T-helper 22 cell (primary cell): ENCODE data around the gene GPR15.
A peak's percentile ranks its signal among the peaks of the same experiment; 100 is the strongest.

Source experiments
- DNase-seq: peaks from one replicate; pipeline ENCODE4 v3.0.0-alpha.2; 2020; ENCODE audit warnings: low read depth

GPR15 gene

GRCh38 chr3:98531622-98532274 is at the start of gene GPR15:
GPR15 (plus strand) TSS chr3:98531978; CDS start chr3:98532034, 56 bp downstream.
- DNase-seq = no peak

DNA sequence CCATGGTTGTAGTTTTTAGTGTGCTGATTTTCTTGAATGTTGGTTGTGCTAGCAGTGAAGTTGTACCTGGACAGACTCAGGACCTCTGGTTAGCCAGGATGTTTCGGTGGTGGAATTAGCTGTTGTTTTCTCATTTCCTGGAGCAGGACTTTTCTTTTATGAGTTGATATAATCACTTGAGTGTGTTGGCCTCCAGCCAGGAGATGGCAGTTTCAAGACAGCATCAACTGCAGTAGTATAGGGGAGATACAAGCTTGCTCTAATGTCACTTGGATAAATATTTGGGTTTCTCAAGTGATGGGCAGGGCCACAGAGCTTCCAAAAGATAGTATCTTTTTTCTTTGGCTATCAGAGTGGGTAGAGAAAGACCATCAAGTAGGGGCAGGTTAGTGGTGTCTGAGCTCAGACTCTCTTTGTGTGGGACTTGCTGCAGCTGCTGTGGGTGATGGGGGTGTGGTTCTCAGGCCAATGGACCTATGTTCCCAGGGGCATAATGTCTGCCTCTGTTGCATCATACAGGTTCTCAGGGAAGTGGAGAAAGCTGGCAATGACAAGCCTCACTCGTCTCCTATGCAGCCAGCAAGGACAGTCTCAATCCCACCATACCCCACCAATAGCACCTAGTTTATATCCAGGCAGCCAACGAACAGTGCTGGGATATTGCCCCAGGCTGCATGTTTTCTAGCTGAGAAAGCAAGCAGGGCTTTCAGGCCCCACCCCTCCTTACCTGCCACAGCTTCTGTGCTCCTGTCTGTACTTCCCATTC is 48.9 kb upstream of the GPR15 start:
- no peak for DNase-seq

DNA sequence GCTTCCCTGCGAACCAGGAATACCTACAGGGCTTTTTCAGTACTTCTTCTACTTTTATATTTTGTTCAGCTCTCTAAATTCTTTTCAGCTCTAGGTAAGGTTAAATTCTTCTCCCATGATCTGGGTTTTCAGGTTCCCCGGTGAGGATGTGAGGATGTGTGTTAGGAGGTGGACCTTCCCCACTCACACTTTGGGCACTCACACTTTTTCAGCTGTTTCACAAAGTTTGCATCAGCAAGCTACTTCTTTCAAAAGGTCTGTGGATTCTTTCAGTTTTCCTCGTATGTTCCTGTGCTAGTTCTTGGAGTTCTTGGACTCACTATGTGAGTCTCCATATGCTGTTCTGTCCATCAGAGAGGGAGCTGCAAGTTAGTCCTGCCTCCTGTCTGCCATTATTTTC is 48.2 kb upstream of the GPR15 start:
- DNase-seq = no peak

- no peak for DNase-seq
Measured at GRCh38 chr3:98497381-98497780, 34.4 kb upstream of the GPR15 start, which contains the start of gene OR5K2. OR5K2 (plus strand) TSS chr3:98497681; CDS start chr3:98497681, 0 bp downstream.

DNA sequence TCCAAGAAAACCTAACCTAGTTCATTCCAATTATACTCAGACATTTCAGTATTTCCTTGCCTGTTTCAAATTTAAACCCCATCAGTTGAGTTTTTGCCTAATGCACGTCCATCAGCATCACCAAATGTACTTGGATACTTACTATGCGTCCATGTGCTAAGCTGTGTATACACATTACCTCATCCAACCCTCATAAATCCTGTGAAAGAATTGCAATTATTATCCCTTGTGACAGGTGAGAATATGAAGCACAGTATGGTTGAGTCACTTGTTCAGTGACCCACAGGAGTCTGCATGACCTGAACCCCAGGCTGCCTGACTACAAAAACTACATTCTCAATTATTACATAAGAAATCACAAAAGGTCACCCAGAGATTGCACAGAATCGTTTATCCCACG is 31.8 kb upstream of the GPR15 start:
- DNase-seq = no peak

GRCh38 chr3:98501270-98501669 is 30.5 kb upstream of the GPR15 start:
- no peak for DNase-seq

- no peak for DNase-seq
Measured at GRCh38 chr3:98501863-98502576, 29.8 kb upstream of the GPR15 start.

- no peak for DNase-seq
Measured at GRCh38 chr3:98504539-98504938, 27.2 kb upstream of the GPR15 start.

DNA sequence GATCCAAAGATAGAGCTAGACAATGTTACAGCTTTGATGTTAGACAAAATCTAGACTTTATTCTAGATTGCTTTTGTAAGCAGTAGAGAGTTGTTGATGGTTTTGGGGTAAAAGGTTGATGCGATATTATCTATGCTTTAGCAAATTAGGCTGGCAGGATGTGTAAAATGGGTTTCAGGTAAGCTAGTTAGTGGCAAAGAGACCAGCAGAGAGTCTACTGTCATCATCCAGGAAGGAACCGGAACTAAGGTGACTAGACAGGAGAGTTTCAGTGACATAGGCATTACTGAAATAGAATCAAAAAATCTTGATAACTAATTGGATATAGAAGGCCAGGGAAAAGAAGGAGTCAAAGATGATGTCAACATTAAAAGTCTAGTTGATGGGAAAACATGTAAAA is 23.2 kb upstream of the GPR15 start:
- DNase-seq = no peak

- DNase-seq = no peak
Measured at GRCh38 chr3:98512576-98512975, 19.2 kb upstream of the GPR15 start.

DNA sequence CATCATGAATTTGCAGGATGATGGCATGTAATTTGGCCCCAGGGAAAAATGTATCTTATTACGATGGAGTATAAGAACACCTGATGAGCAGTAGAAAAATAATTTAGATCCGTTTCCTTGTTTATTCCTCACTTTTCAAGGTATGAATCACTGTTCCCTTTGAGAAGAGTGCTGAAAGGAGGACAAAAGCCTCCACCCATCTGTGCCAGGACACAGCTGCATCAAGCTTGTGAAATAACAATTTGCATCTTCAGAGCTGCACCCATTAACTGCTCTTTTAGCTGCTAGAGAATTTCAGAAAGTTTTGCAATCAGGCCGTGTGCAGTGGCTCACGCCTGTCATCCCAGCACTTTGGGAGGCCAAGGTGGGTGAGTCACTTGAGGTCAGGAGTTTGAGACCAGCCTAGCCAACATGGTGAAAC is 18.7 kb upstream of the GPR15 start:
- DNase-seq = no peak

DNA sequence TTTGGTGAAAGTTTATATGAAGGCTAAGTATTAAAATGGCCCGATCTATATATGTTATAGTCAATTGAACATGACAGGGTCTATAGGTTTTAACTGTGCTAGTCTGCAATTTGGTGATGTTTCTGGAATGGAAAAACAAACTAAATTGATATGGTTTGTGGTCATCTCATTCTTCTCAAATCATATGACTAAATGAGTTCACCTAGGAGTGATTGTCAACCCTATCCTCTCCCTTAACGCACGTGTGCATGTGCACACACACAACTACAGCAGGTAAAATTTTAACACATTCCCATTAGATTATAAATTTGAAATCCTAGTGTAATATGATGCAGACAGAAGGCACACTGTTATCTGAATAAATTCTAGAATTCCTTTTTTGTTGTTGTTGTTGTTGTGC is 18.0 kb upstream of the GPR15 start:
- no peak for DNase-seq

GRCh38 chr3:98514948-98515347 is 16.8 kb upstream of the GPR15 start:
- DNase-seq = no peak

- no peak for DNase-seq
Measured at GRCh38 chr3:98518816-98519215, 13.0 kb upstream of the GPR15 start.

- no peak for DNase-seq
Measured at GRCh38 chr3:98519351-98519750, 12.4 kb upstream of the GPR15 start.

DNA sequence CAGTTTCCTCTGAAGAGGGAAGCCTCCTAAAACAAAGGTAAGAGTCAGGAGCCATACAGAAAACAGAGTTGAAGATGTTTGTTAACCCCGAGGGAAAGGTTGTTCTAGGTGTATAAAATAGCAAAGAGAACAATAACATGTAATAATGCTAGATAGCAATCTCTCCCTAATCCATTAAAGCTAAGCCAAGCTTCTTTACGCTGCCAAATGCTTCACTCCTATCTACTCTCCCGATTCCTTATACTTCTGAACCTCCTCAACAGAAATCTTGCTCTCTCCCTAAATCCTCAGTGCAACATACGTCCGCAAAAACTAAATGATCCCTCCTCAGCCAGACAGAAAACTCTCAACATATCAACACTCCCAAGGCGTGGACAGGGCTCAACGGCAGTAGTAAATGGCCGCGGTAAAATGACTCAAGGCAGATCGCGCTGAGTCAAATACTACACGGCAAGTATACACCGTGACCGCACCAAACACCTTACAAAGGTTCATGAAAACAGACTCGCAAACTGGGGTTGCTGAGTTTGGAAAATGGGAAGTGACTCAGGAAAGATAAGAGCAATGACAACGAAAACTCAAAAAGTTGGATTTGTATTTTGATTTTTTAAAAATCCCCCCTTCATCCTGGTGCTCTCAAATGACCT is 9.8 kb upstream of the GPR15 start:
- peak; percentile 42 for DNase-seq

DNA sequence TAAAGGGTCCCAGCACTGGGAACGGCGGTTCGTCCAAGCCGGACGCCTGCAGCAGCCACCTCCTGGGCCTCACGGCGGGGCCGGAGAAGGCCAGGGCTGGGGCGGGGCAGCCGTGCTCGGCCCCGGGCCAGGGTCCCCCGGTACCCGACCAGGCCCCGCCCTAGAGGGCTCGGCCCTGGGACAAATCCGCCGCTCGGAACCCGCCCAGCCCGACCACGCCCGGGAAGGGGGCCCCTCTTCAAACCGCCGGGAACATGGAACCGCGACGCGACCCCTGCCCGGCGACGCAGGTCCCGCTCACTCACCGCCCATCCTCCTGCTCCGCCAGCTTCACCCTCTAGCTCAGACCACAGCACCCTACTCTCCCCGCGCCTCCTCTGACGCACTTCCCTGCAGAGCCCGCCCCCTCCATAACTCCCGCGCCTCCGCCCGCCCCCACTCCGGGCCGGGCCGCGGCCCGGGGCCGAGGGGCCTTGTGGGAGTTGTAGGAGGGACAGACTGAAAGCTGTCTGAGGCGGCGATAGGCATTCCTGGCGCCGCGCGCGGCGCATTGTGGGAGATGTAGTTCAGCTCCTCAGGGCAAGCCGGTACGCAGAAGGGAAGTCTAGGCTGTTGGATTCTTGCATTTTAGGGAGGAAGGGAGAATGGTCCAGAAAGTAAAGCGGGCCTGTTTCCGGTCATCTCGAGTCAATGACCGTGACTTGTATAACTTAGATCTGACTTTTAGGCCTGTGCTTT is 9.1 kb upstream of the GPR15 start, which contains the start of gene CLDND1:
Gene CLDND1, minus strand, starts transcription at position 359 of the 738 bp plus-strand sequence. CDS start 1,478 bp downstream, outside the sequence.
- DNase-seq = peak; percentile 93

DNA sequence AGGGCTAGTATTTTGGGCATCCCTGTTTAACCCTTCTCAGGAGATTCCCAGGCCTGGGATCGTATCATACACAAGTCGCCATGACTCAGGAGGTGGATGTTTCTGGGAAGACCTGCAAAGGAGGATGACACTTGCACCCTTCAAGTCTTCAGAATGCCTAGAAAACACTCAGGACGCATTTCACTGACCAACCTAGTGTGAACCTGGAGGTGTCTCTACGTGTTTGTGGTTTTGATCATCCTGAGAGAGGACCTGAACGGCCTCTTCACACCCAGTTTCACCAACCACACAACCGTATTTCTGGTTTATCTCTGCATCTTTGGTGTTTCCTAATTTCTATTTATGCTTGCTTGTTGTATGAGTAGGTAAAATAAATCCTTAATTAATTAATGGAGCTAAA is 6.3 kb upstream of the GPR15 start:
- DNase-seq = no peak

DNA sequence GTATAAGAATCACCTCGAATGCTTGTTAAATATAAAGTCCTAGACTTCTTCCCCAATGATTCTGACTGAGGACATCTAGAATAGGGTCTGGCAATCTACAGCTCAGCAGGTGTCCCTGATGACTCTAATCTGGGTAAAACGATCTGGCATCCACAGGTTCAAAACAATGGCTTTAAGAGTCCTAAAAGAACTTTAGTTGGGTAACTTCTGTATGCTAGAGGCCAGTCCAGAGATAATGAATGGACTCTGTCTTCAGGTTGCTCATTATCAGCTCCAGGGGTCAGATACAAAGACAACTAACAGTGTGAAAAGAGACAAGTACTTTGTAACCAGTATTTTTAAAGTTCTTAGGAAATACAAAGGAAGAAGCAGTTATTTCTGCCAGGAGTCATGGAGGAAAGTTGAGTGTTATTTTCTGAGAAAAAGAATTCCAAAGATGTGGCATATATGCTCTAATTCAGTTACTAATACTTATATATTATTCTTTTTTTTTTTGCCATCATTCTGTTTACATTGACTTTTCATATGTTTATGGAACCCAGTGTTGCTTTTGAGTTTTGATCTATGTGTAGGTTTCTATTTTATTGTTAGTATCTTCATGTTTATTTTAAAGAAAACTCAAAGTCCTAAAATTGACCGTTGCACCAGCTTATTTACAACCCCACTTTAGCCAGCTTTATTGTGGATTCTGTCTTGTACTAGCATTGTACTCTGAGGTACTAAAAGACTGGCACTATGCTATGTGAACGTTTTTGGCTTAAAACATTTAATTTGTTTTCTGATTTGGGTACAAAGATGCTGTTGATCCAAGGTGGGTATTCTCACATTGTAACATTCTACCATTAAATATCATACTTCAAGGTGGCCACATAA is 3.1 kb upstream of the GPR15 start:
- no peak for DNase-seq

DNA sequence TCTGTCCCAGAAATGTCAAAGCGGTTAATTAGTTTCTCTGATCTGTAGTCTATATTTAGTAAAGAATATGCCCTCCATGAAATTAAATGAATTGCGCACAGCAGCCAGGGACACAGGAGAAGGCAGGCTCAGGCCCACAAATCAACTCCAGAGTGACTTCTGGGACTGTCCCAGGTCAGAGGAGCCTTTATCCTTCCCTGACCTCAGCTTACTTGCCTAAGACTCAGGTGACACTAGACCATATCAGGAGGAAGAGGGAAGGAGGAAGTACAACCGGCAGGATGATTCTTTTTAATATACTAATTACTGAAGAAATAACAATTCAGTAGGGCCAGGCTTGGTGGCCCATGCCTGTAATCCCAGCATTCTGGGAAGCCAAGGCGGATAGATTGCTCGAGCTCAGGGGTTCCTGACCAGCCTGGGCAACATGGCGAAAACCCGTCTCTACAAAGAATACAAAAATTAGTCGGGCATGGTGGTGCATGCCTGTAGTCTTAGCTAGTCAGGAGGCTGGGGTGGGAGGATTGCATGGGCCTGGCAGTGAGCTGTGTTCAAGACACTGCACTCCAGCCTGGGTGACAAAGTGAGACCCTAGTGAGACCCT is 1.8 kb upstream of the GPR15 start:
- DNase-seq = no peak
